ENCODE results near the gene SH3RF1. TPM values are rescaled to one million over a fixed set of nuclear protein-coding genes. Genes with fewer than 3 reads are reported as not detected.

SH3RF1 gene
- total RNA-seq, 1 experiment from 2014 or later: 15.3 TPM

DNA sequence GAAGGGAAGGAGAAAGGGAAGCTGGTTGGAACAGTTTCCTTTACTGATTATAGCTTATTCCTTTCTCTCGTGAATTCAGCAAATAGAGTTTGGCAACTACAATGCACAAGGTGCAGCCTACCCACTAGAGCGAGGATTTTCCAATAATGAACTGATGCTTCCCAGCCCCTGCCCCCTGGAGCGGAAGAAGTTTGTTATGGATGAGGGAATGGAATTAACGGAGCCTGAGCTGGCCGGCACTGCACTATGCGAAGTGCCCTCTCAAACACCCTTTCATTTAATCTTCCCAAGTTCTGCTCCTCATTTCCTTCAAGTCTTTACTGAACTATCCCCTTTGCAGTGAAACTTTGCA, 218.2 kb downstream of the SH3RF1 start:
- no peak overlapping the region for H4K91ac ChIP-seq (ENCODE audit: insufficient read length, low read depth, low read length)
- Mint-ChIP-seq H3K4me3 (no peak overlapping the region), H3K9me3 (no peaks in the 10 kb centered on the region), H3K27ac (no peak overlapping the region), H3K27me3 (ENCODE audit: low read depth) (0 out of 2 replicates have a peak, but pooled peaks cover 2% of the 10 kb centered on the region), H3K36me3 (ENCODE audit: insufficient read depth in 1 of 3, low read depth in 3 of 3) (no peaks in the 10 kb centered on the region), H3K4me1 (peaks cover 9% of the 10 kb centered on the region in 2 experiments)
- H3K79me1 ChIP-seq (ENCODE audit: insufficient read depth, low read depth, low read length, poor library complexity, severe bottlenecking): no peaks in the 10 kb centered on the region
- no peak overlapping the region for H2BK5ac ChIP-seq (ENCODE audit: insufficient read length, low read length)
- H3K9me3 ChIP-seq (ENCODE audit: control insufficient read depth, low read depth, low read length): no peaks in the 10 kb centered on the region
- no peak overlapping the region for H3K14ac ChIP-seq (ENCODE audit: insufficient read depth, low read length)
- no peak overlapping the region for H2BK12ac ChIP-seq (ENCODE audit: insufficient read length, low read depth, low read length)
- no peak overlapping the region for H4K5ac ChIP-seq (ENCODE audit: insufficient read length, low read depth, low read length)
- no peak overlapping the region for H3T11ph ChIP-seq (ENCODE audit: low read length)
- no peak overlapping the region for H2BK120ac ChIP-seq (ENCODE audit: low read depth, low read length, poor library complexity, severe bottlenecking)
- H3K18ac ChIP-seq (ENCODE audit: insufficient read length, low read depth, low read length): no peak overlapping the region
- no peak overlapping the region for H4K8ac ChIP-seq (replicated peaks; ENCODE audit: insufficient read length, low read depth, low read length)
- no peaks in the 10 kb centered on the region for H3K23me2 ChIP-seq (ENCODE audit: insufficient read length, low read depth, low read length, poor library complexity, severe bottlenecking)
- no peak overlapping the region for H3K56ac ChIP-seq (ENCODE audit: insufficient read length, low read depth, low read length)
- H3K9ac ChIP-seq (ENCODE audit: extremely low read depth, insufficient read length, low read length): no peak overlapping the region
- H3K23ac ChIP-seq (ENCODE audit: insufficient read length, low read depth, low read length): no peak overlapping the region
- H2AK5ac ChIP-seq (ENCODE audit: insufficient read length, low read length): no peak overlapping the region
- no peak for DNase-seq
- no peaks in the 10 kb centered on the region for H4K20me1 ChIP-seq (ENCODE audit: control insufficient read depth, insufficient read depth, insufficient read length)
- TF ChIP-seq, protein P1, sequence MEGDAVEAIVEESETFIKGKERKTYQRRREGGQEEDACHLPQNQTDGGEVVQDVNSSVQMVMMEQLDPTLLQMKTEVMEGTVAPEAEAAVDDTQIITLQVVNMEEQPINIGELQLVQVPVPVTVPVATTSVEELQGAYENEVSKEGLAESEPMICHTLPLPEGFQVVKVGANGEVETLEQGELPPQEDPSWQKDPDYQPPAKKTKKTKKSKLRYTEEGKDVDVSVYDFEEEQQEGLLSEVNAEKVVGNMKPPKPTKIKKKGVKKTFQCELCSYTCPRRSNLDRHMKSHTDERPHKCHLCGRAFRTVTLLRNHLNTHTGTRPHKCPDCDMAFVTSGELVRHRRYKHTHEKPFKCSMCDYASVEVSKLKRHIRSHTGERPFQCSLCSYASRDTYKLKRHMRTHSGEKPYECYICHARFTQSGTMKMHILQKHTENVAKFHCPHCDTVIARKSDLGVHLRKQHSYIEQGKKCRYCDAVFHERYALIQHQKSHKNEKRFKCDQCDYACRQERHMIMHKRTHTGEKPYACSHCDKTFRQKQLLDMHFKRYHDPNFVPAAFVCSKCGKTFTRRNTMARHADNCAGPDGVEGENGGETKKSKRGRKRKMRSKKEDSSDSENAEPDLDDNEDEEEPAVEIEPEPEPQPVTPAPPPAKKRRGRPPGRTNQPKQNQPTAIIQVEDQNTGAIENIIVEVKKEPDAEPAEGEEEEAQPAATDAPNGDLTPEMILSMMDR (conservative IDR thresholded peaks at IDR 0.05): no peak
- no peaks in the 10 kb centered on the region for H3K79me2 ChIP-seq (ENCODE audit: insufficient read depth, low read length)
- H3K27ac ChIP-seq (ENCODE audit: insufficient read length, low read depth, low read length): no peak overlapping the region
- WGBS (ENCODE audit: extremely low coverage, insufficient read length, low lambda C conversion rate): no CpG with 5 or more reads among the region's 6 CpGs
- no peaks in the 10 kb centered on the region for H3K4me1 ChIP-seq (ENCODE audit: insufficient read depth, low read length)
- no peak overlapping the region for H3K4me2 ChIP-seq (ENCODE audit: insufficient read depth, insufficient read length, low read length)
- no peaks in the 10 kb centered on the region for H3K27me3 ChIP-seq (ENCODE audit: insufficient read depth, low read length)
- H2BK15ac ChIP-seq (ENCODE audit: low read depth, low read length): no peak overlapping the region
- H3K4ac ChIP-seq (ENCODE audit: low read depth, low read length): no peak overlapping the region
- H2AFZ ChIP-seq (ENCODE audit: low read length): no peak overlapping the region
- H2BK20ac ChIP-seq (ENCODE audit: low read depth, low read length, poor library complexity, severe bottlenecking): no peak overlapping the region

All from H9 (cell line).